ENCODE measurements around the gene SLC25A21.
"Not testable (repeated sequence)": the region's sequence is repeated elsewhere in the genome, so short reads cannot be mapped to it uniquely, and the experiment has no call there.

The SLC25A21 gene

GRCh38 chr14:37083599-37083998 lies 88.8 kb downstream of the SLC25A21 start:
- DNase-seq = no peak

GRCh38 chr14:37082449-37082848 lies 90.0 kb downstream of the SLC25A21 start:
- no peak for DNase-seq

GRCh38 chr14:37081856-37082255 lies 90.5 kb downstream of the SLC25A21 start:
- no peak for DNase-seq

GRCh38 chr14:37081218-37081617 lies 91.2 kb downstream of the SLC25A21 start:
- DNase-seq = no peak

- DNase-seq = no peak
Observed at GRCh38 chr14:37078131-37078530, 94.3 kb downstream of the SLC25A21 start.

GRCh38 chr14:37074320-37074719 lies 98.1 kb downstream of the SLC25A21 start:
- DNase-seq = not testable (repeated sequence)

- DNase-seq = no peak
Observed at GRCh38 chr14:37063467-37064240, 108.8 kb downstream of the SLC25A21 start.

- no peak for DNase-seq
Observed at GRCh38 chr14:37062191-37062803, 110.1 kb downstream of the SLC25A21 start.

- DNase-seq = no peak
Observed at GRCh38 chr14:37061697-37062096, 110.7 kb downstream of the SLC25A21 start.

GRCh38 chr14:37060496-37061260 lies 111.7 kb downstream of the SLC25A21 start:
- DNase-seq = no peak

GRCh38 chr14:37057776-37058175 lies 114.6 kb downstream of the SLC25A21 start:
- no peak for DNase-seq

GRCh38 chr14:37056473-37056872 lies 115.9 kb downstream of the SLC25A21 start:
- no peak for DNase-seq

- DNase-seq = no peak
Observed at GRCh38 chr14:37054869-37055268, 117.5 kb downstream of the SLC25A21 start.

- no peak for DNase-seq
Observed at GRCh38 chr14:37054144-37054543, 118.3 kb downstream of the SLC25A21 start.

GRCh38 chr14:37051680-37052079 lies 120.7 kb downstream of the SLC25A21 start:
- DNase-seq = no peak

- DNase-seq = no peak
Observed at GRCh38 chr14:37051153-37051552, 121.3 kb downstream of the SLC25A21 start.

GRCh38 chr14:37048666-37049071 lies 123.7 kb downstream of the SLC25A21 start:
- no peak for DNase-seq

- DNase-seq = no peak
Observed at GRCh38 chr14:37047996-37048395, 124.4 kb downstream of the SLC25A21 start.

- DNase-seq = no peak
Observed at GRCh38 chr14:37047226-37047625, 125.2 kb downstream of the SLC25A21 start.

- DNase-seq = no peak
Observed at GRCh38 chr14:37046815-37047214, 125.6 kb downstream of the SLC25A21 start.

GRCh38 chr14:37045340-37046061 lies 126.9 kb downstream of the SLC25A21 start:
- DNase-seq = no peak

GRCh38 chr14:37037636-37038387 lies 134.6 kb downstream of the SLC25A21 start:
- no peak for DNase-seq
